KOPT-K1 (cell line): ENCODE data around the gene TTC28.
"Not testable (repeated sequence)": the region's sequence is repeated elsewhere in the genome, so short reads cannot be mapped to it uniquely, and the experiment has no call there.

Experiments
- H3K27ac ChIP-seq: fragments of 200-600 bp; sonication (generic); 2 replicates; pipeline ENCODE4 v1.5.1; 2016; ENCODE audit warnings: antibody characterized with exemption, mild to moderate bottlenecking, low read depth, low read length; ENCODE audit not compliant: poor library complexity, severe bottlenecking
- H3K36me3 ChIP-seq: fragments of 200-600 bp; sonication (generic); 2 replicates; pipeline ENCODE4 v1.5.1; 2017; ENCODE audit warnings: antibody characterized with exemption, mild to moderate bottlenecking, low read length, moderate library complexity; ENCODE audit not compliant: insufficient read depth
- H3K9me3 ChIP-seq: fragments of 200-600 bp; sonication (generic); 2 replicates; pipeline ENCODE4 v1.5.1; 2017; ENCODE audit warnings: antibody characterized with exemption, low read length, mild to moderate bottlenecking; ENCODE audit not compliant: insufficient read depth, poor library complexity, severe bottlenecking

TTC28 gene

DNA sequence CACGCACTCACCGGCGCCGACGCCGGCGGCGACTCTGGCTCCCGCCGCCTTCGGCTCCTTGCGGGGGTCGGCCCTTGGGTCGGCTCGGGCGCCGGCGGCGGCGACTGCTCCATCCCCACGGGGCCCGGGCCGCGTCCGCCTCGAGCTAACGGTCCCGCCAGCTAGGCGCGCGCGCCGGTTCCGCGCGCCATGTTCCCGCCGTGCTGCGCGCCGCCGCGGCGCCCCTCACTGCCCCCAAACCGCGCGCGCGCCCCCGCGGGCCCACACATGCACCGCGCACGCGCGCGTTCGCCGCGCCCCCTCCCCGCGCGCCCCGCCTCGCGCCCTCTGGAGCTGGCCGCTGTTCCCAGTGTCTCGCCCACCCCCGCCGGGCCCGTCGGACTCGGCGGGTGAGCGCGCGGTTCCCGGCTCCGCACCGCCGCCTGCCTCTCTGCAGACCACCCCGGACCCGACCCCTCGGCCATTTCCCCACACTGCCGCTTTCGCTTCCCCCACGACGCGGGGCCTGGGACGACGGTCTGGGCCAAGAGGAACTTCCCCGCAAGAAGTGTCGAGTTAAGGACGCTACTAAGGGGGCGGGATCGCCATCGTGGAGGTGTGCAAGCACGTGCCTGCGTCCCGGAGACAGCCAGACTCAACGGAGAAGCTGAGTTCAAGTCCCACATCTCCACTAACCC lies at the start of gene TTC28:
TTC28 (minus strand) TSS at position 230 of the 677 bp plus-strand sequence; CDS start at position 113, 117 bp downstream.
- not testable (repeated sequence) for H3K27ac ChIP-seq, H3K9me3 ChIP-seq, H3K36me3 ChIP-seq

DNA sequence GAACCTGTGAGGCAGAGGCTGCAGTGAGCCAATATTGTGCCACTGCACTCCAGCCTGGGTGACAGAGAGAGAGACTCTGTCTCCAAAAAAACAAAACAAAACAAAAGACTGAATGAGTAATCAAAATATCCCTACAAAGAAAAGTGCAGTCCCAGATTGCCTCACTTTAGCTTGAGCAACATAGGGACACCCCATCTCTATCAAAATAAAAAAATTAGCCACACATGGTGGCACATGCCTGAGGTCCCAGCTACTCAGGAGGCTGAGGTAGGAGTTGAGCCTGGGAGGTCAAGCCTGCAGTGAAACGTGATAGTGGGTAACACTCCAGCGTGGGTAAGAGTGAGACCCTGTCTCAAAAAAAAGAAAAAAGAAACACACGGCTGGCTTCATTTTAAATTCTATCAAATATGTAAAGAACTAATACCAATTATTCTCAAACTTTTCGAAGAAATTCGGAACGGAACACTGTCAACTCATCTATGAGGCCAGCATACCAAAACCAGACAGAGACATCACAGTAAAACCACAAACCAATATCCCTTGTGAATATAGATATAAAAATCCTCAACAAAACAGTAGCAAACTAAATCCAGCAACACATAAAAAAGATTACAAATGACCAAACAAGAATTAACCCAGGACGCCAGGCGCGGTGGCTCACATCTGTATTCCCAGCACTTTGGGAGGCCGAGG lies 49.1 kb upstream of the TTC28 start:
- Histone ChIP-seq H3K36me3 (peaks cover 73% of the 10 kb centered on the region), H3K27ac (no peak overlapping the region), H3K9me3 (no peaks in the 10 kb centered on the region)

- Histone ChIP-seq H3K9me3 (no peaks in the 10 kb centered on the region), H3K27ac (no peak overlapping the region), H3K36me3 (peaks cover 72% of the 10 kb centered on the region)
These were observed 48.4 kb upstream of the TTC28 start for GRCh38 chr22:28728002-28728401.

- Histone ChIP-seq H3K36me3 (peaks cover 72% of the 10 kb centered on the region), H3K27ac (no peak overlapping the region), H3K9me3 (no peaks in the 10 kb centered on the region)
These were observed 38.4 kb upstream of the TTC28 start for GRCh38 chr22:28718044-28718443.

GRCh38 chr22:28716686-28717085 lies 37.0 kb upstream of the TTC28 start:
- Histone ChIP-seq H3K36me3 (peaks cover 77% of the 10 kb centered on the region), H3K9me3 (no peaks in the 10 kb centered on the region), H3K27ac (no peak overlapping the region)

DNA sequence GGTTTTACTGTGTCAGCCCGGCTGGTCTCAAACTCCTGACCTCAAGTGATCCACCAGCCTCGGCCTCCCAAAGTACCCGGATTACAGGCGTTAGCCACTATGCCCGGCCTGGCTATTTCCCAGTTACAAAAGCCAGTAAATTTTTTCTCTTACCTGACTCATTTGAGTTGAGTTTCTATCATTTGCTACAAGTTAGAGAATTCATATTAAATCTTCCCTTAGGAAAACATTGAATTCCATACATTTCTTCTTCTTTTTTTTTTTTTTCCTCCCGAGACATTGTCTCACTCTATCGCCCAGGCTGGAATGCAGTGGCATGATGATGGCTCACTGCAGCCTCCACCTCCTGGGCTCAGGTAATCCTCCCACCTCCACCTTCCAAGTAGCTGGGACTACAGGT lies 36.0 kb upstream of the TTC28 start:
- H3K36me3 ChIP-seq = peaks cover 77% of the 10 kb centered on the region

DNA sequence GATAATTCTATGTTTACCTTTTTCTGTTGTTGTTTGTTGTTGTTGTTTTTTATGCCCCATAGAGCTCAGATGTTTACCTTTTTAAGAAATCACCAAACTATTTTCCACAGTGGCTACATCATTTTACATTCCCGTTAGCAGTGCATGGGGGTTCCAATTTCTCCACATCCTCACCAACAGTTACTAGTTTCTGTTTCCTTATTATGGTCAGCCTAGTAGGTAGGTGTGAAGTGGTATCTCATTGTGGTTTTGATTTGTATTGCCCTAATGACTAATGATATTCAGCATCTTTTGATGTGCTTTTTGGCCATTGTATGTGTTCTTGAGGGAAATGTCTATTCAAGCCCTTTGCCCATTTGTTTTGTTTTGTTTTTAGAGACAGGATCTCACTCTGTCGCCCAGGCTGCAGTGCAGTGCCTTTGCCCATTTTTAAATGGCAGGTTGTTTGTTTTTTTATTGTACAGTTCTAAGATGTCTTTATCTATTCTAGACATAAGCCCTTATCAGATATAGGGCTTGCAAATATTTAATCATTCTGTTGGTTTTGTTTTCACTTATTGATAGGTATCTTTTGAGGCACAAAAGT lies 34.5 kb upstream of the TTC28 start:
- Histone ChIP-seq H3K27ac (no peak overlapping the region), H3K9me3 (no peaks in the 10 kb centered on the region), H3K36me3 (peaks cover 82% of the 10 kb centered on the region)

More for the DNA sequence above, 36.0 kb upstream of the TTC28 start:
- Histone ChIP-seq H3K27ac (no peak overlapping the region), H3K9me3 (no peaks in the 10 kb centered on the region)

DNA sequence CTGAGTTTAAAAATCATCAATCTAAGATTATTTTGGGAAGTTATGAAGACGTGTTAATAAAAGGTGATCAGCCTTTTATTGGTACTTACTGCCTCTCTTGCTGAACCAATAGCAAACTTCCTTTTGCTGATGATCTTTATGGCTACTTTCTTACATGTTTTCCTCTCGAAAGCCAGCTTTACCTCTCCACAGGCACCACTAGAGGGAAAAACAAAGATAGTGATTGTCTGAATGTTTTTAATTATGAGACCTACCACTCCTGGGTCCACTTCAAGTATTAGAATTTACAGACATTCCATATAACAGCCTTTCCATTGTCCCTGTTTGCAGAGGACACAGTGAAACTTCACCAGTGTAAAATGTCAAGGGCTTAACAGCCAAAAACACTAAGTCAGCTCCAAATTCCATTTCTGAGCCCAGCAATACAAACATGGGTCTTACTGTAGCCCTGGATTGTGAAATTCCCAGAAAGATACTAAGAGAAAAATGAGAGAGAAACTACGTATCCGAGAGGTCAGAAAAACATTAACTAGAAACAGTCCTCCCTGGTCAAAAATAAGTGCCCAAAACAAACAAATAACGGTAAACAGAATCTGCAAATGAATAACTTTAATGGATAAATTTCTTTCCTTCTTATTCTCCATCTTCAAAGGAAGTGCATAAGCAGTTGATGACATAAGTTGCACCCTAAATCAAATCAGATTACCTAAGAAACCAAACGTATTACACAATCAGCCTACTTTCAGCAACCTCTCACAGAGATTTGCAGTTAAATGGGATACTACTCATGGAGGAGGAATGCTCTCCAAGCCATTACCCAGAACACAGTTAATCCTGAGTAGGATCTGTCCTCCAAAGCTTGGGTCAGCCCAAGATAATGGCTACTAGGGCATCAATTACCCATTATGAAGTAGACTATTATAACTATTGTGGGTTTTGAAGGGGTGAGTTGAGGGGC lies 32.5 kb upstream of the TTC28 start:
- H3K36me3 ChIP-seq = peaks cover 88% of the 10 kb centered on the region
- H3K27ac ChIP-seq = no peak overlapping the region
- H3K9me3 ChIP-seq = no peaks in the 10 kb centered on the region

DNA sequence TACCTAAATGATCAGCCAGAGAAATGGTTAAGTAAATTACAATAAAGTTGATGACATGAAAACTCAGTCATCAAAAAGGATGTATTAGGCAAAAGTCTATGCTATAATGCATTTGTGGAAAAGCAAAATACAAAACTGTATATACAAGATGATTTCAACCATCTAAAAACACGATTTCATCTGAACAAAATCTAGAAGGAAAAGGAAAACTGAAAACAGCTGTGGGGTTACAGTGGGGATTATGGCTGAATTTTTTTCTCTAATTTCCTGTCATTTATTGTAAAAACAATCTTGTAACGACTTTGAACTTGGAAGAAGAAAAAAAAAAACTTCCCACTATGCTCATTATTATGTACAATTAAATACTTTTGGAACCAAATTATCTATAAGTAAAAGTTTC lies 31.7 kb upstream of the TTC28 start:
- H3K9me3 ChIP-seq = no peaks in the 10 kb centered on the region
- H3K27ac ChIP-seq = no peak overlapping the region
- peaks cover 89% of the 10 kb centered on the region for H3K36me3 ChIP-seq

DNA sequence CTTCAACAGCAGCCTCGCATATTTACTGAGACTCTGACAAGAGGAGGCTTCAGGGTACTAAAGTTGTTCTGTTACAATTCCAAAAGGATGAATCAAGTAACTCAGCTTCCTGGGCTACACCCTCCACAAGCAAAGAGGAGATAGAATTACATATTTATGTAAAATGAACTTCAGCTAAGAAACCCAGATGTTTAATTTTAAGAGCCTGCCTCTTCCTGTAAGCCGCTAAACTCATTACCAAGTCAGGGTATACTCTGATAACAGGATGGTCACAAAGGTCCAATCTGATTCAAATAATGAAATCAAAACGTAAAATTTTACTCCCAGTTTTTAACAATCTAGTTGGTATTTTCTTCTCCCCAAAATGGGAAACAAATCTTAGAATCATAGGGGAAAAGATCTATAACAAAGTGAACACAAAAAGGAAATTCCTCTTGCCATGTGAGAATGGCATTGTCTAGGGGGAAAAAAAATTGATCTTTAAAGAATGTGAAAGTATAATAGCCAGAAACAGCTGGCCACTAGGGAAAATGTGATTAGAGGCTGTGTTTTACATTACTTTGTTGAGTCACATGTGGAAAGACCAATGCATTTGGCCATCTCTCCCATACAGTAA lies 31.0 kb upstream of the TTC28 start:
- Histone ChIP-seq H3K36me3 (peaks cover 92% of the 10 kb centered on the region), H3K27ac (no peak overlapping the region), H3K9me3 (no peaks in the 10 kb centered on the region)

DNA sequence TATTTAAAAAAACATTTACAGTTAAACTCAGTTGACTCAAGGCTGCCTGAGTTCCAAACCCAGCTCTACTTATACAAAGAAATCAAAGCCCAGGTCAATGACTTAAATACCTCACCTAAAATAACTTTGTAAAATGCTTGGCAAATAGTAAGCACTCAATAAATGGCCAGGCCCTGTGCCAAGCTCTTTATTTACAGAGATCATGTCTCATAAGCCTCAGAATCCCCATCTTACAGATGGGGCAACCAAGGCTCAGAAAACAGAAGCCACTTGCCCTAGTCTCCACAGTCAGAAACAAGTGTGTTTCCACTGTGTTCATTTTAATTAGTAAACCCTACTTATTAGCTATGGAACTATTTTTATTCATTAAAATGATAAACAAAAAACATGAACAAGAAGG lies 30.5 kb upstream of the TTC28 start:
- Histone ChIP-seq H3K9me3 (no peaks in the 10 kb centered on the region), H3K36me3 (peaks cover 94% of the 10 kb centered on the region), H3K27ac (no peak overlapping the region)

GRCh38 chr22:28706845-28707244 lies 27.2 kb upstream of the TTC28 start:
- H3K36me3 ChIP-seq = peaks cover 79% of the 10 kb centered on the region
- H3K9me3 ChIP-seq = no peaks in the 10 kb centered on the region
- no peak overlapping the region for H3K27ac ChIP-seq

- H3K27ac ChIP-seq = no peak overlapping the region
- no peaks in the 10 kb centered on the region for H3K9me3 ChIP-seq
- H3K36me3 ChIP-seq = peaks cover 59% of the 10 kb centered on the region
These were observed 23.8 kb upstream of the TTC28 start for GRCh38 chr22:28703436-28703835.

- Histone ChIP-seq H3K27ac (no peak overlapping the region), H3K9me3 (no peaks in the 10 kb centered on the region), H3K36me3 (peaks cover 56% of the 10 kb centered on the region)
These were observed 23.3 kb upstream of the TTC28 start for GRCh38 chr22:28702891-28703290.
